HG02970 (cell line): Measurements from ENCODE around the gene CTSZ.
"Not testable (repeated sequence)": the region's sequence is repeated elsewhere in the genome, so short reads cannot be mapped to it uniquely, and the experiment has no call there.

Experiments
- ATAC-seq: cut with Tn5 transposase; IDR thresholded peaks from one replicate; pipeline ENCODE4 v1.9.1; 2021; ENCODE audit warnings: mild to moderate bottlenecking, moderate library complexity, moderate number of reproducible peaks; ENCODE audit not compliant: unreplicated experiment, low FRiP score

The CTSZ gene

GRCh38 chr20:58950603-58951002 lies 56.5 kb downstream of the CTSZ start:
- no peak for ATAC-seq

- not testable (repeated sequence) for ATAC-seq
Observed at GRCh38 chr20:58947797-58948388, 59.2 kb downstream of the CTSZ start.

GRCh38 chr20:58945965-58946631 lies 61.0 kb downstream of the CTSZ start:
- no peak for ATAC-seq
